H1 (cell line): Measurements from ENCODE around the gene EPHB1. TPM values are rescaled to one million over a fixed set of nuclear protein-coding genes. Genes with fewer than 3 reads are reported as not detected.

Source experiments
- CTCF ChIA-PET: fragments of 300-600 bp; sonication (Branson Sonifier 250); formaldehyde crosslinking; loops from one replicate; lab custom pipeline; 2021; ENCODE audit not compliant: partially characterized antibody; lab: Charles Lee
- POLR2A ChIA-PET: fragments of 300-600 bp; sonication (Branson Sonifier 250); formaldehyde crosslinking; loops from one replicate; lab custom pipeline; 2021; ENCODE audit warnings: inconsistent platforms; ENCODE audit not compliant: partially characterized antibody; lab: Charles Lee
- DNase-seq, 2 experiments: peaks; one replicate each; pipeline versions ENCODE4 v3.0.0 to v3.0.0-alpha.2; 2010 to 2022; ENCODE audit warnings: low spot score in 2 of 2, low read depth in 1 of 2, mixed read lengths in 1 of 2
- FAIRE-seq: peaks from 2 replicates; lab custom pipeline; 2011; peaks lifted over from hg19 to GRCh38; lab: Jason Lieb, UNC
- H2AFZ ChIP-seq: 2 replicates; pipeline ENCODE4 v1.8.1; 2012; ENCODE audit warnings: low read length, inconsistent platforms
- H2AK5ac ChIP-seq: 2 replicates; pipeline ENCODE4 v1.6.1; 2013; ENCODE audit warnings: low read depth, low read length
- H2BK120ac ChIP-seq: replicated peaks from 2 replicates; pipeline ENCODE3; 2013; ENCODE audit warnings: low read depth, low read length, inconsistent platforms
- H2BK12ac ChIP-seq: 2 replicates; pipeline ENCODE4 v1.6.1; 2013; ENCODE audit warnings: low read depth, low read length
- H2BK15ac ChIP-seq: 2 replicates; pipeline ENCODE4 v1.6.1; 2013; ENCODE audit warnings: low read length
- H2BK20ac ChIP-seq: 2 replicates; pipeline ENCODE4 v1.6.1; 2013; ENCODE audit warnings: low read length
- H2BK5ac ChIP-seq: 2 replicates; pipeline ENCODE4 v1.6.1; 2013; ENCODE audit warnings: low read depth, low read length
- H3K14ac ChIP-seq: 2 replicates; pipeline ENCODE4 v1.6.1; 2013; ENCODE audit warnings: inconsistent platforms; ENCODE audit not compliant: insufficient read length
- H3K18ac ChIP-seq: 2 replicates; pipeline ENCODE4 v1.6.1; 2013; ENCODE audit warnings: low read length; ENCODE audit errors: extremely low read depth
- H3K23ac ChIP-seq: 2 replicates; pipeline ENCODE4 v1.6.1; 2013; ENCODE audit warnings: inconsistent platforms; ENCODE audit not compliant: insufficient read length
- H3K23me2 ChIP-seq: 2 replicates; pipeline ENCODE4 v1.6.1; 2013; ENCODE audit warnings: low read depth, low read length
- H3K27ac ChIP-seq: 2 replicates; pipeline ENCODE4 v1.6.1; 2011; ENCODE audit warnings: low read depth, low read length, inconsistent platforms
- H3K27me3 ChIP-seq, 4 experiments: replicated peaks in 1 of 4; 1 replicate in 1 of 4; 2 replicates in 3 of 4; pipeline versions ENCODE4 v1.6.1 to v1.8.1; 2011 to 2013; ENCODE audit warnings: low read length in 3 of 4, mild to moderate bottlenecking in 3 of 4, inconsistent platforms in 2 of 4, mixed read lengths in 2 of 4, moderate library complexity in 1 of 4; ENCODE audit not compliant: control insufficient read depth in 3 of 4, insufficient read depth in 3 of 4; ENCODE audit errors: extremely low read depth in 1 of 4
- H3K36me3 ChIP-seq, 4 experiments: 2 replicates each; pipeline versions ENCODE4 v1.6.1 to v1.8.1; 2011 to 2013; ENCODE audit warnings: mild to moderate bottlenecking in 4 of 4, low read length in 3 of 4, moderate library complexity in 2 of 4, control low read depth in 1 of 4, inconsistent platforms in 1 of 4; ENCODE audit not compliant: insufficient read depth in 4 of 4, control insufficient read depth in 2 of 4
- H3K4ac ChIP-seq: replicated peaks from 2 replicates; pipeline ENCODE3; 2013; ENCODE audit warnings: low read length, low read depth, mixed read lengths, inconsistent platforms; ENCODE audit not compliant: insufficient read length
- H3K4me1 ChIP-seq, 4 experiments: replicated peaks in 1 of 4; 1 replicate in 1 of 4; 2 replicates in 3 of 4; pipeline versions ENCODE4 v1.6.1 to v1.8.1; 2011 to 2013; ENCODE audit warnings: low read length in 3 of 4, inconsistent platforms in 2 of 4, mixed read lengths in 1 of 4; ENCODE audit not compliant: insufficient read depth in 4 of 4, control insufficient read depth in 3 of 4
- H3K4me2 ChIP-seq, 2 experiments: 2 replicates each; pipeline versions ENCODE4 v1.6.1 to v1.8.1; 2011 to 2013; ENCODE audit warnings: low read depth in 2 of 2, low read length in 2 of 2, control low read depth in 1 of 2, inconsistent platforms in 1 of 2, mild to moderate bottlenecking in 1 of 2; ENCODE audit not compliant: insufficient read depth in 1 of 2
- H3K4me3 ChIP-seq, 4 experiments: fragments of 200-600, 300-600 bp in 1 of 4; sonication (generic), shearing (Covaris generic), sonication (Bioruptor Twin) in 1 of 4; 2 replicates each; pipeline versions ENCODE4 v1.5.1 to v1.8.1; 2011 to 2016; ENCODE audit warnings: low read length in 4 of 4, low read depth in 3 of 4, control low read depth in 2 of 4, inconsistent platforms in 2 of 4, mild to moderate bottlenecking in 2 of 4, mixed read lengths in 1 of 4, moderate library complexity in 1 of 4; ENCODE audit not compliant: insufficient read depth in 2 of 4; ENCODE audit errors: extremely low read depth in 1 of 4
- H3K56ac ChIP-seq: replicated peaks from 2 replicates; pipeline ENCODE3; 2013; ENCODE audit warnings: low read depth, mild to moderate bottlenecking, mixed read lengths, low read length, inconsistent platforms; ENCODE audit not compliant: insufficient read length
- H3K79me1 ChIP-seq: 2 replicates; pipeline ENCODE4 v1.6.1; 2013; ENCODE audit warnings: low read depth, low read length, control low read depth
- H3K79me2 ChIP-seq, 2 experiments: 2 replicates each; pipeline versions ENCODE4 v1.6.1 to v1.8.1; 2012 to 2013; ENCODE audit warnings: low read length in 2 of 2, mild to moderate bottlenecking in 2 of 2, inconsistent platforms in 1 of 2; ENCODE audit not compliant: insufficient read depth in 2 of 2, control insufficient read depth in 1 of 2
- H3K9ac ChIP-seq, 4 experiments: replicated peaks in 1 of 4; 1 replicate in 1 of 4; 2 replicates in 3 of 4; pipeline versions ENCODE4 v1.6.1 to v1.8.1; 2011 to 2013; ENCODE audit warnings: low read depth in 3 of 4, low read length in 3 of 4, control low read depth in 2 of 4, mild to moderate bottlenecking in 2 of 4, moderate library complexity in 2 of 4, inconsistent platforms in 1 of 4; ENCODE audit errors: extremely low read depth in 1 of 4
- H3K9me3 ChIP-seq, 2 experiments: 2 replicates each; pipeline versions ENCODE4 v1.6.1 to v1.8.1; 2012 to 2013; ENCODE audit warnings: mild to moderate bottlenecking in 2 of 2, moderate library complexity in 2 of 2, control low read depth in 1 of 2, inconsistent platforms in 1 of 2, low read depth in 1 of 2, low read length in 1 of 2, mixed read lengths in 1 of 2; ENCODE audit not compliant: insufficient read depth in 2 of 2
- H4K20me1 ChIP-seq, 2 experiments: replicated peaks in 1 of 2; 2 replicates each; pipeline versions ENCODE3 to v1.8.1; 2011 to 2013; ENCODE audit warnings: inconsistent platforms in 2 of 2, low read length in 2 of 2, mild to moderate bottlenecking in 1 of 2; ENCODE audit not compliant: insufficient read depth in 2 of 2, control insufficient read depth in 1 of 2
- H4K5ac ChIP-seq: 2 replicates; pipeline ENCODE4 v1.6.1; 2013; ENCODE audit warnings: low read length, low read depth, mixed read lengths, inconsistent platforms; ENCODE audit not compliant: insufficient read length
- H4K8ac ChIP-seq: 2 replicates; pipeline ENCODE4 v1.8.0; 2013; ENCODE audit warnings: mild to moderate bottlenecking, moderate library complexity, low read length, inconsistent platforms; ENCODE audit not compliant: insufficient read depth; ENCODE audit errors: extremely low read depth
- H4K91ac ChIP-seq: replicated peaks from 2 replicates; pipeline ENCODE3; 2013; ENCODE audit warnings: low read length, mixed read lengths, inconsistent platforms; ENCODE audit not compliant: insufficient read length
- WGBS, 2 experiments: shearing (Covaris generic) in 1 of 2; methylation state at CpG; one replicate each; pipeline versions ENCODE4 v1.1.6 to v1.1.7; 2013 to 2015; ENCODE audit warnings: low lambda C conversion rate in 2 of 2, mixed read lengths in 2 of 2, inconsistent platforms in 1 of 2, low coverage in 1 of 2, missing lambda C conversion rate in 1 of 2; ENCODE audit not compliant: insufficient replicate concordance in 2 of 2, insufficient coverage in 1 of 2, insufficient read length in 1 of 2; ENCODE audit errors: extremely low coverage in 1 of 2, missing lambda C conversion rate in 1 of 2; 5-methylcytosine and 5-hydroxymethylcytosine counted together
- polyA plus RNA-seq, 7 experiments: library from polyadenylated mRNA; depleted of rRNA in 3 of 7; stranded (reverse) in 5 of 7; unstranded in 2 of 7; fragments of >200 nt in 5 of 7; fragments of 200-250 nt in 2 of 7; gene quantifications; 1 replicate in 5 of 7; 2 replicates in 1 of 7; 4 replicates in 1 of 7; pipeline versions ENCODE4 v1.2.1 to v1.2.3, GENCODE V29; 2011 to 2013; ENCODE audit warnings: missing spikeins in 2 of 7, mixed read lengths in 2 of 7
- total RNA-seq: library from RNA; stranded (reverse); fragmentation: NEBNext Ultra II Directional; extraction: Animal tissue kit (Norgen Biotek cat#: 25700); gene quantifications from 2 replicates; pipeline ENCODE4 v1.2.1, GENCODE V29; 2021

EPHB1 gene
- total and polyA plus RNA-seq, 2 of the 8 experiments (the other 6 are each of a cell fraction or from before 2014, with no cell fraction given): 3.5 to 5.9 TPM

- H3K14ac ChIP-seq: no peak overlapping the region
- H2BK5ac ChIP-seq: no peak overlapping the region
- no peak overlapping the region for H2BK120ac ChIP-seq
- H3K9me3 ChIP-seq: no peaks in the 10 kb centered on the region
- DNase-seq (peak in 1 of 2 experiments; percentile 8), FAIRE-seq (no peak)
- H4K91ac ChIP-seq: no peak overlapping the region
- H3K4me1 ChIP-seq: no peaks in the 10 kb centered on the region
- no peak overlapping the region for H3K56ac ChIP-seq
- H2BK15ac ChIP-seq: no peak overlapping the region
- POLR2A ChIA-PET: no interaction called here
- H3K27me3 ChIP-seq: no peaks in the 10 kb centered on the region
- H3K23me2 ChIP-seq: no peaks in the 10 kb centered on the region
- H2BK12ac ChIP-seq: no peak overlapping the region
- no peak overlapping the region for H3K9ac ChIP-seq
- H3K79me2 ChIP-seq: no peaks in the 10 kb centered on the region
- no peaks in the 10 kb centered on the region for H4K20me1 ChIP-seq
- no peak overlapping the region for H2AK5ac ChIP-seq
- H3K79me1 ChIP-seq: no peaks in the 10 kb centered on the region
- H2AFZ ChIP-seq: no peak overlapping the region
- no peak overlapping the region for H3K18ac ChIP-seq
- H3K4me3 ChIP-seq: no peak overlapping the region
- H2BK20ac ChIP-seq: no peak overlapping the region
- H4K5ac ChIP-seq: no peak overlapping the region
- no peaks in the 10 kb centered on the region for H3K36me3 ChIP-seq
- no peak overlapping the region for H3K23ac ChIP-seq
- WGBS, 2 experiments: 96% methylated on average over 2 of the region's 2 CpGs; no CpG with 5 or more reads in 1 of the 2 experiments
- no peak overlapping the region for H3K27ac ChIP-seq
- no peak overlapping the region for H4K8ac ChIP-seq
- no peak overlapping the region for H3K4me2 ChIP-seq
- no peak overlapping the region for H3K4ac ChIP-seq
- CTCF ChIA-PET: interaction anchor here (0.6 to 0.9 kb wide), 2 partner anchors 148 to 251 kb away, joined by 3 read pairs; no protein-coding TSS in a partner anchor
These were observed 295.1 kb downstream of the EPHB1 start for GRCh38 chr3:135090020-135090717.
